ENCODE measurements around the gene SH3RF1.

- TF ChIP-seq, protein P1, sequence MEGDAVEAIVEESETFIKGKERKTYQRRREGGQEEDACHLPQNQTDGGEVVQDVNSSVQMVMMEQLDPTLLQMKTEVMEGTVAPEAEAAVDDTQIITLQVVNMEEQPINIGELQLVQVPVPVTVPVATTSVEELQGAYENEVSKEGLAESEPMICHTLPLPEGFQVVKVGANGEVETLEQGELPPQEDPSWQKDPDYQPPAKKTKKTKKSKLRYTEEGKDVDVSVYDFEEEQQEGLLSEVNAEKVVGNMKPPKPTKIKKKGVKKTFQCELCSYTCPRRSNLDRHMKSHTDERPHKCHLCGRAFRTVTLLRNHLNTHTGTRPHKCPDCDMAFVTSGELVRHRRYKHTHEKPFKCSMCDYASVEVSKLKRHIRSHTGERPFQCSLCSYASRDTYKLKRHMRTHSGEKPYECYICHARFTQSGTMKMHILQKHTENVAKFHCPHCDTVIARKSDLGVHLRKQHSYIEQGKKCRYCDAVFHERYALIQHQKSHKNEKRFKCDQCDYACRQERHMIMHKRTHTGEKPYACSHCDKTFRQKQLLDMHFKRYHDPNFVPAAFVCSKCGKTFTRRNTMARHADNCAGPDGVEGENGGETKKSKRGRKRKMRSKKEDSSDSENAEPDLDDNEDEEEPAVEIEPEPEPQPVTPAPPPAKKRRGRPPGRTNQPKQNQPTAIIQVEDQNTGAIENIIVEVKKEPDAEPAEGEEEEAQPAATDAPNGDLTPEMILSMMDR (IDR thresholded peaks at IDR 0.05): no peak
- no peak for TF ChIP-seq POLR2AphosphoS5 (IDR thresholded peaks at IDR 0.05; ENCODE audit: low read depth, low read length)
- TF ChIP-seq, protein P2, sequence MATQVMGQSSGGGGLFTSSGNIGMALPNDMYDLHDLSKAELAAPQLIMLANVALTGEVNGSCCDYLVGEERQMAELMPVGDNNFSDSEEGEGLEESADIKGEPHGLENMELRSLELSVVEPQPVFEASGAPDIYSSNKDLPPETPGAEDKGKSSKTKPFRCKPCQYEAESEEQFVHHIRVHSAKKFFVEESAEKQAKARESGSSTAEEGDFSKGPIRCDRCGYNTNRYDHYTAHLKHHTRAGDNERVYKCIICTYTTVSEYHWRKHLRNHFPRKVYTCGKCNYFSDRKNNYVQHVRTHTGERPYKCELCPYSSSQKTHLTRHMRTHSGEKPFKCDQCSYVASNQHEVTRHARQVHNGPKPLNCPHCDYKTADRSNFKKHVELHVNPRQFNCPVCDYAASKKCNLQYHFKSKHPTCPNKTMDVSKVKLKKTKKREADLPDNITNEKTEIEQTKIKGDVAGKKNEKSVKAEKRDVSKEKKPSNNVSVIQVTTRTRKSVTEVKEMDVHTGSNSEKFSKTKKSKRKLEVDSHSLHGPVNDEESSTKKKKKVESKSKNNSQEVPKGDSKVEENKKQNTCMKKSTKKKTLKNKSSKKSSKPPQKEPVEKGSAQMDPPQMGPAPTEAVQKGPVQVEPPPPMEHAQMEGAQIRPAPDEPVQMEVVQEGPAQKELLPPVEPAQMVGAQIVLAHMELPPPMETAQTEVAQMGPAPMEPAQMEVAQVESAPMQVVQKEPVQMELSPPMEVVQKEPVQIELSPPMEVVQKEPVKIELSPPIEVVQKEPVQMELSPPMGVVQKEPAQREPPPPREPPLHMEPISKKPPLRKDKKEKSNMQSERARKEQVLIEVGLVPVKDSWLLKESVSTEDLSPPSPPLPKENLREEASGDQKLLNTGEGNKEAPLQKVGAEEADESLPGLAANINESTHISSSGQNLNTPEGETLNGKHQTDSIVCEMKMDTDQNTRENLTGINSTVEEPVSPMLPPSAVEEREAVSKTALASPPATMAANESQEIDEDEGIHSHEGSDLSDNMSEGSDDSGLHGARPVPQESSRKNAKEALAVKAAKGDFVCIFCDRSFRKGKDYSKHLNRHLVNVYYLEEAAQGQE (IDR thresholded peaks at IDR 0.05; ENCODE audit: insufficient read depth in 1 of 2, low read depth in 2 of 2, low read length in 1 of 2): no peak
These were observed 199.0 kb downstream of the SH3RF1 start for GRCh38 chr4:169071747-169072146.
